ENCODE results near the gene TCN1. TPM values are rescaled to one million over a fixed set of nuclear protein-coding genes. Genes with fewer than 3 reads are reported as not detected.
A peak's percentile ranks its signal among the peaks of the same experiment; 100 is the strongest.
"Not testable (repeated sequence)": the region's sequence is repeated elsewhere in the genome, so short reads cannot be mapped to it uniquely, and the experiment has no call there.

The TCN1 gene, protein sequence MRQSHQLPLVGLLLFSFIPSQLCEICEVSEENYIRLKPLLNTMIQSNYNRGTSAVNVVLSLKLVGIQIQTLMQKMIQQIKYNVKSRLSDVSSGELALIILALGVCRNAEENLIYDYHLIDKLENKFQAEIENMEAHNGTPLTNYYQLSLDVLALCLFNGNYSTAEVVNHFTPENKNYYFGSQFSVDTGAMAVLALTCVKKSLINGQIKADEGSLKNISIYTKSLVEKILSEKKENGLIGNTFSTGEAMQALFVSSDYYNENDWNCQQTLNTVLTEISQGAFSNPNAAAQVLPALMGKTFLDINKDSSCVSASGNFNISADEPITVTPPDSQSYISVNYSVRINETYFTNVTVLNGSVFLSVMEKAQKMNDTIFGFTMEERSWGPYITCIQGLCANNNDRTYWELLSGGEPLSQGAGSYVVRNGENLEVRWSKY
- polyA plus RNA-seq, result 0.37 TPM
- long read RNA-seq, donor 1, result 0 reads
- long read RNA-seq, donor 2, result 0 reads
- long read RNA-seq, donor 3, result 0 reads
- long read RNA-seq, donor 4, result 0 reads
- long read RNA-seq, donor 5, result 0 reads
- long read RNA-seq, donor 6, partial matches to known transcripts, result 0 of 1 reads
- long read RNA-seq, donor 6, other reads (novel, unspliced or antisense), result 0 of 1 reads
- long read RNA-seq, donor 7, result 0 reads
- long read RNA-seq, donor 8, result 0 reads
- long read RNA-seq, donor 9, result 0 reads
- long read RNA-seq, donor 10, partial matches to known transcripts, result 0 of 1 reads
- long read RNA-seq, donor 10, other reads (novel, unspliced or antisense), result 0 of 1 reads
- long read RNA-seq, donor 11, result 0 reads

- Histone ChIP-seq H3K36me3 (ENCODE audit: control insufficient read depth, insufficient read depth, low read length) (no peaks in the 10 kb centered on the region), H3K4me3 (ENCODE audit: low read length) (no peak within 1 kb of the TSS), H3K27ac (ENCODE audit: low read length) (no peak within 1 kb of the TSS), H3K27me3 (ENCODE audit: control insufficient read depth, insufficient read depth, low read length) (no peaks in the 10 kb centered on the region), H3K9me3 (ENCODE audit: control insufficient read depth, low read depth, low read length) (no peaks in the 10 kb centered on the region), H3K4me1 (ENCODE audit: control insufficient read depth, insufficient read depth, low read length) (no peaks in the 10 kb centered on the region)
- no CpG with 5 or more reads among the region's 3 CpGs for WGBS (ENCODE audit: insufficient coverage, low lambda C conversion rate)
- peak; percentile 17 to 50 for DNase-seq
Measured at GRCh38 chr11:59866397-59866796, at the start of gene TCN1. Gene TCN1, minus strand, starts transcription at chr11:59866487. Its CDS starts 17 bp downstream, at chr11:59866470.

- DNase-seq; H3K27me3 ChIP-seq (ENCODE audit: control insufficient read depth, insufficient read depth, low read length); H3K27ac ChIP-seq (ENCODE audit: low read length); H3K4me1 ChIP-seq (ENCODE audit: control insufficient read depth, insufficient read depth, low read length); H3K36me3 ChIP-seq (ENCODE audit: control insufficient read depth, insufficient read depth, low read length); H3K4me3 ChIP-seq (ENCODE audit: low read length); H3K9me3 ChIP-seq (ENCODE audit: control insufficient read depth, low read depth, low read length): not testable (repeated sequence)
- no CpG with 5 or more reads among the region's 2 CpGs for WGBS (ENCODE audit: insufficient coverage, low lambda C conversion rate)
Measured at GRCh38 chr11:59903569-59903968, 37.3 kb upstream of the TCN1 start.

DNA sequence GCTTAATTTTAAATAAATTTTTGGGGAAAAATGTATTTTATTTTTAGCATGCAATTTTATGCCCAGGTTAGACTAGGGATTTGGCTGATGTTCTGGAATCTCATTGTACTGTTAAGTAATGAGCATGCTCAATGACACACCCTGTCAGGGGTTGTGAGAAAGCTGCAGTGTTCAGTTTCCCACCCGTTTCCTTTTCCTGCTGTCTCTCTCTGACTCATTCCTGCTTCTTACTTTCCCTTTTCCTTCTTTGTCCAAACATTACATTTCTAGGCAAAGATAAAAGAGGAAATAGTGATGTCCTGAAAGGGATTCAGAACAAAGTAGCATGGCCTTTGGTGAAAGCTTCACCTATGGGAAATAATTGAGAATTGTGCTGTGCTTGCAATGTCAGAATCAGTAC lies 35.0 kb upstream of the TCN1 start:
- peak in 1 of 2 donors; percentile 24 for DNase-seq
- Histone ChIP-seq H3K36me3 (ENCODE audit: control insufficient read depth, insufficient read depth, low read length) (no peaks in the 10 kb centered on the region), H3K9me3 (ENCODE audit: control insufficient read depth, low read depth, low read length) (peaks cover 4% of the 10 kb centered on the region), H3K27me3 (ENCODE audit: control insufficient read depth, insufficient read depth, low read length) (no peaks in the 10 kb centered on the region), H3K27ac (ENCODE audit: low read length) (no peak overlapping the region), H3K4me1 (ENCODE audit: control insufficient read depth, insufficient read depth, low read length) (no peaks in the 10 kb centered on the region), H3K4me3 (ENCODE audit: low read length) (no peak overlapping the region)
- WGBS (ENCODE audit: insufficient coverage, low lambda C conversion rate), result 0% methylated on average over 1 of the region's 1 CpG

DNA sequence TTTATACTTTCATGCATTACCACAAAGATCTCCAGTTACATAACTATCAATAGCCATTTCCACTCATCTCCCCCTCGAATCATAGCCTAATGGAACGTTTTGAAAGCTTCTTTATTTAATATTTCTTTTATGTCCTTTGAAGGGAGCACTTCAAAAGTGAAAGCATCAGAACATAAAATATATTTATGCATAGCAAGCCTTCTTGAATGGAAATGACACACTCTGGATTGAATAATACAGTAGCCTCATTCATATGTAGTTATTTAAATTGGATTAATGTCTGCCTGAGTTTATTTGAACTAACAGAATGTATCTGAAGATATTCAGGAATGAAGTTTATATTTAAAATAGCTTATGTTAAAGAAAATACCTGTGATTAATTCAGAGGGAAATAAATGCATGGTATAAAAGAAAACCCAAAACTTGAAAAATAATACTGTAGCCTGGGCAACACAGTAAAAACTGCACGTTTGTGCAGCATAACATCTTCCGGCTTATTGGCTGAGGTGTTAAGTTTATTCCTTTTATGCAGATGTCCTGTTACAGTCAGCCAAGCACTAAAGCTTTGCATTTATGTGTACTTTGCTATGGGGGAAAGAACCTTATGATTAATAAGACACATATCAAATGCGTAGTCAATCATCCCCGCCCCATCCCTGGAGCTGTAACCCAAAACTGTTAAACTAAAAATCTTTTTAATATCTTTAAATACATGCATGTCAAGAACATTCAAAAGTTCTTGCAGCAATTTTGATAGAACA lies 34.3 kb upstream of the TCN1 start:
- Histone ChIP-seq H3K9me3 (ENCODE audit: control insufficient read depth, low read depth, low read length) (peaks cover 4% of the 10 kb centered on the region), H3K4me3 (ENCODE audit: low read length) (no peak overlapping the region), H3K36me3 (ENCODE audit: control insufficient read depth, insufficient read depth, low read length) (no peaks in the 10 kb centered on the region), H3K4me1 (ENCODE audit: control insufficient read depth, insufficient read depth, low read length) (no peaks in the 10 kb centered on the region), H3K27me3 (ENCODE audit: control insufficient read depth, insufficient read depth, low read length) (no peaks in the 10 kb centered on the region), H3K27ac (ENCODE audit: low read length) (no peak overlapping the region)
- WGBS (ENCODE audit: insufficient coverage, low lambda C conversion rate), result 76% methylated on average over 2 of the region's 6 CpGs
- DNase-seq, result no peak

- Histone ChIP-seq H3K9me3 (ENCODE audit: control insufficient read depth, low read depth, low read length) (peaks cover 4% of the 10 kb centered on the region), H3K4me1 (ENCODE audit: control insufficient read depth, insufficient read depth, low read length) (no peaks in the 10 kb centered on the region), H3K27me3 (ENCODE audit: control insufficient read depth, insufficient read depth, low read length) (no peaks in the 10 kb centered on the region), H3K4me3 (ENCODE audit: low read length) (no peak overlapping the region), H3K27ac (ENCODE audit: low read length) (no peak overlapping the region), H3K36me3 (ENCODE audit: control insufficient read depth, insufficient read depth, low read length) (no peaks in the 10 kb centered on the region)
- WGBS (ENCODE audit: insufficient coverage, low lambda C conversion rate), result no CpG with 5 or more reads among the region's 11 CpGs
- no peak for DNase-seq
Measured at GRCh38 chr11:59899532-59899931, 33.2 kb upstream of the TCN1 start.

GRCh38 chr11:59898650-59899049 lies 32.4 kb upstream of the TCN1 start:
- 100% methylated on average over 3 of the region's 7 CpGs for WGBS (ENCODE audit: insufficient coverage, low lambda C conversion rate)

DNA sequence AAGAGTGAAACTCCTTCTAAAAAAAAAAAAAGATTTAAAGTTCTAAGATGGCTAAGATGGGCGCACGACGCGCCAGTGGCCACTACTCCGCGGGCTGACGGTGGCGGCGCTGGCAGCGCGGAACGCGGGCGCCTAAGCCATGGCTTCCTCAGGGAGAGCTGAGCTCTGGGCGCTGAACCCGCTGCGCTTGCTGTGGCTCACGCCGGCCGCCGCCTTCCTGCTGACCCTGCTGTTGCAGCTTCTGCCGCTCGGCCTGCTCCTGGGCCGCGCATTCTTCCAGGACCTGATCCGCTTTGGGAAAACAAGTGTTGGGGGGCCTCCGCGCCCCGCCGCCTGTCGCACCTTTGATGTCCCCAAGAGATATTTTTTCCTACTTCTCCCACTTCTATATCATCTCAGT lies 31.8 kb upstream of the TCN1 start:
- H3K27ac ChIP-seq (ENCODE audit: low read length), result no peak overlapping the region
- H3K4me3 ChIP-seq (ENCODE audit: low read length), result no peak overlapping the region
- peaks cover 4% of the 10 kb centered on the region for H3K9me3 ChIP-seq (ENCODE audit: control insufficient read depth, low read depth, low read length)
- no peak for DNase-seq
- H3K4me1 ChIP-seq (ENCODE audit: control insufficient read depth, insufficient read depth, low read length), result no peaks in the 10 kb centered on the region
- no peaks in the 10 kb centered on the region for H3K36me3 ChIP-seq (ENCODE audit: control insufficient read depth, insufficient read depth, low read length)
- no peaks in the 10 kb centered on the region for H3K27me3 ChIP-seq (ENCODE audit: control insufficient read depth, insufficient read depth, low read length)
- no CpG with 5 or more reads among the region's 31 CpGs for WGBS (ENCODE audit: insufficient coverage, low lambda C conversion rate)

More at GRCh38 chr11:59898650-59899049, 32.4 kb upstream of the TCN1 start:
- H3K27ac ChIP-seq (ENCODE audit: low read length), result no peak overlapping the region
- H3K4me1 ChIP-seq (ENCODE audit: control insufficient read depth, insufficient read depth, low read length), result no peaks in the 10 kb centered on the region
- no peaks in the 10 kb centered on the region for H3K36me3 ChIP-seq (ENCODE audit: control insufficient read depth, insufficient read depth, low read length)
- no peaks in the 10 kb centered on the region for H3K27me3 ChIP-seq (ENCODE audit: control insufficient read depth, insufficient read depth, low read length)
- H3K9me3 ChIP-seq (ENCODE audit: control insufficient read depth, low read depth, low read length), result peaks cover 4% of the 10 kb centered on the region
- no peak for DNase-seq
- no peak overlapping the region for H3K4me3 ChIP-seq (ENCODE audit: low read length)

GRCh38 chr11:59894616-59895015 lies 28.3 kb upstream of the TCN1 start:
- Histone ChIP-seq H3K27ac (ENCODE audit: low read length) (no peak overlapping the region), H3K4me1 (ENCODE audit: control insufficient read depth, insufficient read depth, low read length) (no peaks in the 10 kb centered on the region), H3K36me3 (ENCODE audit: control insufficient read depth, insufficient read depth, low read length) (no peaks in the 10 kb centered on the region), H3K9me3 (ENCODE audit: control insufficient read depth, low read depth, low read length) (peaks cover 4% of the 10 kb centered on the region), H3K4me3 (ENCODE audit: low read length) (no peak overlapping the region), H3K27me3 (ENCODE audit: control insufficient read depth, insufficient read depth, low read length) (no peaks in the 10 kb centered on the region)
- WGBS (ENCODE audit: insufficient coverage, low lambda C conversion rate), result no CpG with 5 or more reads among the region's 1 CpG
- no peak for DNase-seq

- no peaks in the 10 kb centered on the region for H3K4me1 ChIP-seq (ENCODE audit: control insufficient read depth, insufficient read depth, low read length)
- DNase-seq, result no peak
- H3K9me3 ChIP-seq (ENCODE audit: control insufficient read depth, low read depth, low read length), result no peaks in the 10 kb centered on the region
- H3K36me3 ChIP-seq (ENCODE audit: control insufficient read depth, insufficient read depth, low read length), result no peaks in the 10 kb centered on the region
- H3K27me3 ChIP-seq (ENCODE audit: control insufficient read depth, insufficient read depth, low read length), result no peaks in the 10 kb centered on the region
- H3K27ac ChIP-seq (ENCODE audit: low read length), result no peak overlapping the region
- no CpG with 5 or more reads among the region's 4 CpGs for whole genome bisulfite sequencing (ENCODE audit: insufficient coverage, low lambda C conversion rate)
- no peak overlapping the region for H3K4me3 ChIP-seq (ENCODE audit: low read length)
Measured at GRCh38 chr11:59891781-59892181, 25.5 kb upstream of the TCN1 start.

- H3K36me3 ChIP-seq (ENCODE audit: control insufficient read depth, insufficient read depth, low read length); H3K4me3 ChIP-seq (ENCODE audit: low read length); DNase-seq; H3K27me3 ChIP-seq (ENCODE audit: control insufficient read depth, insufficient read depth, low read length); H3K27ac ChIP-seq (ENCODE audit: low read length); H3K9me3 ChIP-seq (ENCODE audit: control insufficient read depth, low read depth, low read length); H3K4me1 ChIP-seq (ENCODE audit: control insufficient read depth, insufficient read depth, low read length): not testable (repeated sequence)
Measured at GRCh38 chr11:59887156-59887555, 20.9 kb upstream of the TCN1 start.
